PC-3 (cell line): ENCODE measurements around the gene ARHGAP15. TPM values are rescaled to one million over a fixed set of nuclear protein-coding genes. Genes with fewer than 3 reads are reported as not detected.

Source experiments
- ATAC-seq: fragments of 200-7000 bp; cut with Tn5 transposase; 2 replicates; pipeline ENCODE4 v1.9.1; 2020; ENCODE audit warnings: mild to moderate bottlenecking, moderate library complexity
- BruUV-seq: library from RNA; stranded (reverse); fragments of 400-500 nt; replicated peaks from 2 replicates; lab custom pipeline; 2021; lab: Mats Ljungman, UMichigan
- CTCF ChIA-PET: fragments of 300-600 bp; sonication (Branson Sonifier 250); formaldehyde crosslinking; loops from one replicate; lab custom pipeline; 2022; ENCODE audit warnings: antibody characterized with exemption; lab: Charles Lee
- POLR2A ChIA-PET: fragments of 300-600 bp; sonication (Branson Sonifier 250); formaldehyde crosslinking; loops from one replicate; lab custom pipeline; 2022; ENCODE audit warnings: antibody characterized with exemption; ENCODE audit not compliant: unreplicated experiment; lab: Charles Lee
- DNase-seq: peaks from one replicate; pipeline ENCODE4 v3.0.0-alpha.2; 2015
- H2AFZ ChIP-seq: fragments of 300-600 bp; sonication (generic); 2 replicates; pipeline ENCODE4 v1.6.0; 2016; ENCODE audit warnings: antibody characterized with exemption, low read length
- H3F3A ChIP-seq: fragments of 300-600 bp; sonication (generic); one replicate; pipeline ENCODE4 v1.6.0; 2017; ENCODE audit warnings: antibody characterized with exemption, low read length, control low read depth, mild to moderate bottlenecking; ENCODE audit not compliant: unreplicated experiment
- H3K27ac ChIP-seq: fragments of 300-600 bp; sonication (generic); 2 replicates; pipeline ENCODE4 v1.5.1; 2016; ENCODE audit warnings: mild to moderate bottlenecking, low read length
- H3K27me3 ChIP-seq: fragments of 300-600 bp; sonication (generic); 2 replicates; pipeline ENCODE4 v1.6.1; 2016; ENCODE audit warnings: low read length, mixed read lengths
- H3K36me3 ChIP-seq: fragments of 300-600 bp; sonication (generic); 2 replicates; pipeline ENCODE4 v1.6.1; 2016; ENCODE audit warnings: low read depth, mixed run types, low read length, mixed read lengths
- H3K4me1 ChIP-seq: fragments of 300-600 bp; sonication (generic); 2 replicates; pipeline ENCODE4 v1.5.1; 2016; ENCODE audit warnings: low read length; ENCODE audit not compliant: insufficient read depth
- H3K4me2 ChIP-seq: fragments of 300-600 bp; sonication (generic); 2 replicates; pipeline ENCODE4 v1.6.0; 2016; ENCODE audit warnings: low read length
- H3K4me3 ChIP-seq: fragments of 300-600 bp; sonication (generic); 2 replicates; pipeline ENCODE4 v1.5.1; 2016; ENCODE audit warnings: mild to moderate bottlenecking, low read length, mixed read lengths
- H3K79me2 ChIP-seq: fragments of 300-600 bp; sonication (generic); 2 replicates; pipeline ENCODE4 v1.6.1; 2017; ENCODE audit warnings: low read length, mixed read lengths
- H3K9ac ChIP-seq: fragments of 300-600 bp; sonication (generic); 2 replicates; pipeline ENCODE4 v1.6.0; 2016; ENCODE audit warnings: mild to moderate bottlenecking, low read length
- H3K9me2 ChIP-seq: fragments of 300-600 bp; sonication (generic); replicated peaks from 2 replicates; pipeline ENCODE4 v1.6.1; 2016; ENCODE audit warnings: mixed run types, low read length, mixed read lengths
- H3K9me3 ChIP-seq: fragments of 300-600 bp; sonication (generic); 2 replicates; pipeline ENCODE4 v1.6.1; 2016; ENCODE audit warnings: low read length, mixed read lengths
- H4K20me1 ChIP-seq: fragments of 300-600 bp; sonication (generic); 2 replicates; pipeline ENCODE4 v1.6.1; 2016; ENCODE audit warnings: low read length, mixed read lengths
- EZH2 ChIP-seq: fragments of 300-600 bp; sonication (generic); IDR thresholded peaks from one replicate; pipeline ENCODE4 v1.6.1; 2017; ENCODE audit warnings: antibody characterized with exemption, mild to moderate bottlenecking, low read length; ENCODE audit not compliant: unreplicated experiment
- EZH2phosphoT487 ChIP-seq: fragments of 300-600 bp; sonication (generic); IDR thresholded peaks from 2 replicates; pipeline ENCODE4 v1.6.1; 2018; ENCODE audit warnings: mild to moderate bottlenecking, antibody characterized with exemption, low read length, borderline replicate concordance
- intact Hi-C: fragments of 100-400 bp; cut with micrococcal nuclease; formaldehyde crosslinking; loops from 2 replicates; pipeline ENCODE4 v1.9.0; 2023
- total RNA-seq: library from RNA; depleted of rRNA; stranded (reverse); fragments of >200 nt; gene quantifications from 2 replicates; pipeline ENCODE4 v1.2.3, GENCODE V29; 2014
- TF ChIP-seq, protein P1 (sequence below): fragments of 300-600 bp; sonication (generic); conservative IDR thresholded peaks from 2 replicates; pipeline ENCODE4 v1.5.1; 2017; ENCODE audit warnings: antibody characterized with exemption, low read depth, mild to moderate bottlenecking, low read length

The ARHGAP15 gene
- total RNA-seq, 1 experiment from 2014 or later: not detected

DNA sequence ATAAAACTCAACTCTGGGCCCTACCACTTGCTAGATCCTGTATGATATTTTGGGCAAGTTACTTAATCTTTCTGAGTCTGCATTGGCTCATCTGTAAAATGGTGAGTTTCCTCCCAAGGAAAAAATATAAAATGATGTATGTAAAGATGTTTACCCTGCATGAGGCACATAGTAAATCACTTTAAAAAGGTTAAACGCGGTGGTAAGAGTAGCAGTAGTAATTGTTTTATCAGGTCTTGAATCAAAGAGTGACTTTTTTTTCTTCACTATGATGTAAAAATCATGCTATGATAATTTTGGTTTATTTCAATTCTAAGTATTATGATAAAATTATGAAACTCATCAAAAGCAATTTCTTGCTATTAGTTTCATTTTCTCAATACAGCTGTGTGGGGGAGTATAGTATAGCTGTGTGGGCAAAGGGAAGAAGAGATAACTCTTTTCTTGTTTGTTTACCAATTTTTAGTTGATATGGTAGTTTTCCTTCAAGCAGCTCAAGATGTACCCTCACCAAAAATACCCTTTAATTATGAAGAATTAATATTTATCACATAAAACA, 10.7 kb downstream of the ARHGAP15 start:
- POLR2A ChIA-PET: no interaction called here
- ATAC-seq (no peak), DNase-seq (no peak)
- Histone ChIP-seq H4K20me1 (no peaks in the 10 kb centered on the region), H3K4me1 (no peaks in the 10 kb centered on the region), H3K27ac (no peak overlapping the region), H3K79me2 (no peaks in the 10 kb centered on the region), H3K9me3 (no peaks in the 10 kb centered on the region), H3K36me3 (no peaks in the 10 kb centered on the region), H2AFZ (no peak overlapping the region), H3K9me2 (no peaks in the 10 kb centered on the region), H3K27me3 (peaks cover 48% of the 10 kb centered on the region), H3K4me3 (no peak overlapping the region), H3K4me2 (no peak overlapping the region), H3K9ac (no peak overlapping the region), H3F3A (no peaks in the 10 kb centered on the region)
- no TSS peak for BruUV-seq
- TF ChIP-seq EZH2 (no peak), EZH2phosphoT487 (no peak)
- TF ChIP-seq, protein P1, sequence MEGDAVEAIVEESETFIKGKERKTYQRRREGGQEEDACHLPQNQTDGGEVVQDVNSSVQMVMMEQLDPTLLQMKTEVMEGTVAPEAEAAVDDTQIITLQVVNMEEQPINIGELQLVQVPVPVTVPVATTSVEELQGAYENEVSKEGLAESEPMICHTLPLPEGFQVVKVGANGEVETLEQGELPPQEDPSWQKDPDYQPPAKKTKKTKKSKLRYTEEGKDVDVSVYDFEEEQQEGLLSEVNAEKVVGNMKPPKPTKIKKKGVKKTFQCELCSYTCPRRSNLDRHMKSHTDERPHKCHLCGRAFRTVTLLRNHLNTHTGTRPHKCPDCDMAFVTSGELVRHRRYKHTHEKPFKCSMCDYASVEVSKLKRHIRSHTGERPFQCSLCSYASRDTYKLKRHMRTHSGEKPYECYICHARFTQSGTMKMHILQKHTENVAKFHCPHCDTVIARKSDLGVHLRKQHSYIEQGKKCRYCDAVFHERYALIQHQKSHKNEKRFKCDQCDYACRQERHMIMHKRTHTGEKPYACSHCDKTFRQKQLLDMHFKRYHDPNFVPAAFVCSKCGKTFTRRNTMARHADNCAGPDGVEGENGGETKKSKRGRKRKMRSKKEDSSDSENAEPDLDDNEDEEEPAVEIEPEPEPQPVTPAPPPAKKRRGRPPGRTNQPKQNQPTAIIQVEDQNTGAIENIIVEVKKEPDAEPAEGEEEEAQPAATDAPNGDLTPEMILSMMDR: no peak
- intact Hi-C loops: no loop called here
- CTCF ChIA-PET: no interaction called here

DNA sequence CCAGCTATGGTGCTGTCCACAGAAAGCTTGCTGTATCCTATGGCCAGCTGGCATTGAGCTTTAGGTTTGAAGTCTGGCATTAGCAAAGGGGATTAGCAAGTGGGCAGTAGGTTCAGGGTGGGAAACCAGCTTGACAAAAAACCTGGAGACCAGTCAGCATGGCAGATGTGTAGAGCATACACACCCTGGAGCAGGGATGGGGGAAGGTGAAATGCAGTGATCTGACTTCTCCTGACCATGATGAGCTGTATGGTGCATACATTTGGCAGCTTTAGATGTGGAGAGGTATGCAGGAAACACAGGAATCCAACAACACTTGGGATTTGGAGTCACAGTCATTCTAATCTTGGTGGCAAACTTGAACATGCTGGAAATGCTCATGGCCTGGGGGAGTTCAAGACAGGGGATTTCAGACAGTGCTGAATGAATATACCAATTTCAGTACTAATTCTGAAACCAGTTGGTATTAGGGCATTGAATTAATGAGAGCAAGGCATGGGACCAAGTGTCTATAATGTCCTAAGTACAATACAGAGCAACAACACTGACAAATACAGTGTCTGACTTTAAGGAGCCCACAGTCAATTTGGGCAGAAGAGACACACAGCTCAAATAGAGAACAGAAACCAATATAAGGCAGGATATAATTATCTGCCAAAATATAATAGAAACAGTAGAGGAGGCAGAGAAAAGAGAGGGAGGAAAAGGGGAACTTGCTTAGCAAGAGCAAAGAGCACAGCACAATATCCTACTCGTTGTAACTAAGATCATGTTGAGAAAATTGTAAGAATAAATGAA, 11.8 kb downstream of the ARHGAP15 start:
- no peaks in the 10 kb centered on the region for H3K79me2 ChIP-seq
- ATAC-seq (no peak), DNase-seq (no peak)
- H3K36me3 ChIP-seq: no peaks in the 10 kb centered on the region
- TF ChIP-seq, protein P1: no peak
- no peak for TF ChIP-seq EZH2
- TF ChIP-seq EZH2phosphoT487: no peak
- no peaks in the 10 kb centered on the region for H3F3A ChIP-seq
- ChIA-PET POLR2A (no interaction called here), CTCF (no interaction called here)
- H3K4me3 ChIP-seq: no peak overlapping the region
- no peaks in the 10 kb centered on the region for H3K9me3 ChIP-seq
- H2AFZ ChIP-seq: no peak overlapping the region
- peaks cover 41% of the 10 kb centered on the region for H3K27me3 ChIP-seq
- H3K27ac ChIP-seq: no peak overlapping the region
- no TSS peak for BruUV-seq
- H3K4me2 ChIP-seq: no peak overlapping the region
- no peaks in the 10 kb centered on the region for H3K9me2 ChIP-seq
- no peak overlapping the region for H3K9ac ChIP-seq
- intact Hi-C loops: no loop called here
- H4K20me1 ChIP-seq: no peaks in the 10 kb centered on the region
- H3K4me1 ChIP-seq: no peaks in the 10 kb centered on the region

DNA sequence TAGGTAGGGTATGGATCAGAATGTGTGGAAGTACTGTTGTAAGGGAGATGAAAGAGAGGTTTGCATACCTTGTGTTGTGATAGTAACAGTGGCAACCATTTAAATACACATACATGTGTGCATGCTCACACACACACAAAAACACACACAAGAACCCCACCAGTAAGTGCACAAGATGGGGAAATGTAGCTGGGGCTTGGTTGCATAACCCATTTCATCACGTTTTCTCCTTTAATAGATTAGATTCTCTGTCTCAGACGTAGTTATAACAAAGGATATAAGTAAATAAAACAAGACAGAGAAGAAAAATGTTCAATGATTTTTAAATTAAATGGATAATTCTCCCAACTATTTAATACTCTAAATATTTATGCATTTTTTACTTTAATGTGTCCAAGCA, 13.4 kb downstream of the ARHGAP15 start:
- intact Hi-C loops: no loop called here
- no peak for DNase-seq
- no peak overlapping the region for H3K27ac ChIP-seq
- no peaks in the 10 kb centered on the region for H3K36me3 ChIP-seq
- no peak for ATAC-seq
- H3K27me3 ChIP-seq: peaks cover 42% of the 10 kb centered on the region
- TF ChIP-seq EZH2phosphoT487: no peak
- TF ChIP-seq, protein P1: no peak
- no peak for TF ChIP-seq EZH2
- no TSS peak for BruUV-seq
- H2AFZ ChIP-seq: no peak overlapping the region
- H4K20me1 ChIP-seq: no peaks in the 10 kb centered on the region
- no peak overlapping the region for H3K4me2 ChIP-seq
- no peaks in the 10 kb centered on the region for H3K4me1 ChIP-seq
- no peak overlapping the region for H3K4me3 ChIP-seq
- no peaks in the 10 kb centered on the region for H3K9me2 ChIP-seq
- no peak overlapping the region for H3K9ac ChIP-seq
- POLR2A ChIA-PET: no interaction called here
- no peaks in the 10 kb centered on the region for H3K79me2 ChIP-seq
- H3F3A ChIP-seq: no peaks in the 10 kb centered on the region
- CTCF ChIA-PET: no interaction called here
- no peaks in the 10 kb centered on the region for H3K9me3 ChIP-seq
